Common myeloid progenitor, CD34-positive (primary cell): Measurements from ENCODE around the gene NKAIN2. TPM values are rescaled to one million over a fixed set of nuclear protein-coding genes. Genes with fewer than 3 reads are reported as not detected.

Experiments used
- CTCF ChIA-PET: fragments of 350-600 bp; sonication (Branson Sonifier 250); formaldehyde crosslinking; loops from one replicate; lab custom pipeline; 2021; ENCODE audit warnings: antibody characterized with exemption; lab: Charles Lee
- POLR2A ChIA-PET: fragments of 350-600 bp; sonication (Branson Sonifier 250); formaldehyde crosslinking; loops from one replicate; lab custom pipeline; 2021; ENCODE audit warnings: antibody characterized with exemption; lab: Charles Lee
- DNase-seq, 3 donors: peaks; one replicate each; pipeline versions ENCODE4 v3.0.0 to v3.0.0-alpha.2; 2013
- H3K27ac ChIP-seq, 2 experiments: 1 replicate in 1 of 2; 2 replicates in 1 of 2; pipeline ENCODE4 v1.7.0; 2013; ENCODE audit warnings: inconsistent platforms in 2 of 2, low read length in 2 of 2, mild to moderate bottlenecking in 2 of 2, low read depth in 1 of 2, moderate library complexity in 1 of 2; ENCODE audit not compliant: severe bottlenecking in 2 of 2, insufficient read depth in 1 of 2, poor library complexity in 1 of 2
- H3K27me3 ChIP-seq, 5 experiments: replicated peaks in 2 of 5; 1 replicate in 3 of 5; 2 replicates in 2 of 5; pipeline versions ENCODE4 v1.6.1 to v1.7.0; 2013; ENCODE audit warnings: low read length in 4 of 5, mild to moderate bottlenecking in 2 of 5, moderate library complexity in 2 of 5, inconsistent platforms in 1 of 5; ENCODE audit not compliant: insufficient read depth in 5 of 5, control insufficient read depth in 4 of 5
- H3K36me3 ChIP-seq, 4 experiments: 1 replicate in 2 of 4; 2 replicates in 2 of 4; pipeline versions ENCODE4 v1.6.1 to v1.7.0; 2013; ENCODE audit warnings: low read length in 3 of 4, control low read depth in 1 of 4, mild to moderate bottlenecking in 1 of 4; ENCODE audit not compliant: control insufficient read depth in 4 of 4, insufficient read depth in 4 of 4
- H3K4me1 ChIP-seq, 4 experiments: 1 replicate in 3 of 4; 2 replicates in 1 of 4; pipeline versions ENCODE4 v1.6.1 to v1.7.1; 2013; ENCODE audit warnings: low read length in 3 of 4, mild to moderate bottlenecking in 3 of 4, control low read depth in 1 of 4, inconsistent platforms in 1 of 4, moderate library complexity in 1 of 4; ENCODE audit not compliant: control insufficient read depth in 4 of 4, insufficient read depth in 4 of 4; ENCODE audit errors: control extremely low read depth in 1 of 4
- H3K4me3 ChIP-seq, 7 experiments: 1 replicate in 4 of 7; 2 replicates in 3 of 7; pipeline versions ENCODE4 v1.5.1 to v1.7.0; 2013; ENCODE audit warnings: mild to moderate bottlenecking in 7 of 7, low read length in 6 of 7, moderate library complexity in 6 of 7, inconsistent platforms in 2 of 7, low read depth in 2 of 7, control low read depth in 1 of 7; ENCODE audit not compliant: insufficient read depth in 4 of 7, control insufficient read depth in 1 of 7; ENCODE audit errors: extremely low read depth in 1 of 7
- H3K9me3 ChIP-seq, 5 experiments: 1 replicate in 4 of 5; 2 replicates in 1 of 5; pipeline versions ENCODE4 v1.6.1 to v1.7.1; 2013; ENCODE audit warnings: low read length in 4 of 5, mild to moderate bottlenecking in 2 of 5, inconsistent platforms in 1 of 5, low read depth in 1 of 5, moderate library complexity in 1 of 5; ENCODE audit not compliant: control insufficient read depth in 4 of 5, insufficient read depth in 2 of 5; ENCODE audit errors: control extremely low read depth in 1 of 5
- WGBS: methylation state at CpG from one replicate; pipeline ENCODE4 v1.1.5; 2013; ENCODE audit not compliant: insufficient coverage; 5-methylcytosine and 5-hydroxymethylcytosine counted together
- polyA plus RNA-seq: library from polyadenylated mRNA; unstranded; fragments of 120-200 nt; gene quantifications from one replicate; pipeline ENCODE4 v1.2.1, GENCODE V29; 2013

Gene NKAIN2
- 19.9 TPM for polyA plus RNA-seq

- peak within 1 kb of the TSS; percentile 52 to 73 for H3K27ac ChIP-seq
- DNase-seq = no peak
- no peaks in the 10 kb centered on the region for H3K9me3 ChIP-seq
- no peaks in the 10 kb centered on the region for H3K27me3 ChIP-seq
- ChIA-PET CTCF (interaction anchor here (1.0 to 5.9 kb wide), 17 partner anchors 9 to 996 kb away, joined by 3 to 124 read pairs (median 7); no protein-coding TSS in a partner anchor), POLR2A (interaction anchor here (0.6 kb wide), 1 partner anchor 37 kb away, joined by 5 read pairs; no protein-coding TSS in a partner anchor)
- WGBS = 0% methylated on average over 58 of the region's 84 CpGs
- peaks cover 14 to 47% (median 28%) of the 10 kb centered on the region in 4 experiments for H3K4me1 ChIP-seq
- peak within 1 kb of the TSS; percentile 75 to 95 (median 91) for H3K4me3 ChIP-seq
- no peaks in the 10 kb centered on the region for H3K36me3 ChIP-seq
Observed at GRCh38 chr6:123803504-123804013, at the start of gene NKAIN2. Gene NKAIN2 (plus strand): TSS chr6:123803865.

DNA sequence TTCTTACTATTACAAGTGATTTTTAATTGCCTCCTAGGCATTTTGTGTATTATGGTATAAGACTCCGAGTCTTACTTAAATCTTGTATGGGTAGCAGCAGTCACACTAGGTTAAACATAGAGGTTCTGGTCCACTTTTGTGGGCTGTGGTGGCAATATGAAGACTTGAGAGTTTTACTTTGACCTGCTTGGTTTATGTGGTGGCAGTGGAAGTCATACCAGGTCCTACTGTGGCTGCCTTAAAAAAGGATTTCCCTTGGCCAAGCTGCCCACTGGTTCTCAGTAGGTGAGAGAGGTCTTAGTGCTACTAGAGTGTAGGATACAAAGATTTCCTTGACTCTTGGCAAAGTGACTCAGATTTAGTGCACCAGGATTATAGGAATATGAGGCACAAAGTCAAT, 44.2 kb upstream of the NKAIN2 start:
- H3K27me3 ChIP-seq = no peaks in the 10 kb centered on the region
- H3K36me3 ChIP-seq = no peaks in the 10 kb centered on the region
- CTCF ChIA-PET = no interaction called here
- no peak overlapping the region for H3K4me3 ChIP-seq
- POLR2A ChIA-PET = no interaction called here
- no CpG with 5 or more reads among the region's 1 CpG for WGBS
- no peak for DNase-seq
- H3K27ac ChIP-seq = no peak overlapping the region
- peaks cover 0 to 4% (median 0%) of the 10 kb centered on the region in 5 experiments for H3K9me3 ChIP-seq
- no peaks in the 10 kb centered on the region for H3K4me1 ChIP-seq

DNA sequence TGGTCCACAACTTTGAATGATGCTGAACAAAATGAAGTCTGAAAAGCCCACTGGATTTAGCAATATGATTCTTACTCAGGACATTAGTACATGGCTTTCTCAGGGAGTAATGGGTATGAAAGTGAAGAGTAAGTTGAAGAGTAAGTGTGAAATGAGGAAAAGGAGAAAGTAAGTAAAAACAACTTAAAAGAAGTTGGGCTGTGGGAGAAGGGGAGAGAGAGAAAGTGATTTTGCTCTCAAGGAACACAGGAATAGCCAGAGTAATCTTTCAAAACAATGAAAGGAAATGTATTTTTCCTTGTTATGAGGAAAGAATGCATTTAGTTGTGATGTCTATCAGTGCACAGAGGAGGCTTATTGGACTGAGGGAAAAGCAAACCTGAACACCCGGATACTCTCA, 39.8 kb upstream of the NKAIN2 start:
- no peaks in the 10 kb centered on the region for H3K27me3 ChIP-seq
- ChIA-PET POLR2A (no interaction called here), CTCF (interaction anchor here (0.6 kb wide), 1 partner anchor 861 kb away, joined by 3 read pairs; no protein-coding TSS in a partner anchor)
- H3K4me3 ChIP-seq = no peak overlapping the region
- H3K4me1 ChIP-seq = no peaks in the 10 kb centered on the region
- no peak overlapping the region for H3K27ac ChIP-seq
- no CpG with 5 or more reads among the region's 1 CpG for WGBS
- peaks cover 0 to 4% (median 0%) of the 10 kb centered on the region in 5 experiments for H3K9me3 ChIP-seq
- H3K36me3 ChIP-seq = no peaks in the 10 kb centered on the region
- no peak for DNase-seq

DNA sequence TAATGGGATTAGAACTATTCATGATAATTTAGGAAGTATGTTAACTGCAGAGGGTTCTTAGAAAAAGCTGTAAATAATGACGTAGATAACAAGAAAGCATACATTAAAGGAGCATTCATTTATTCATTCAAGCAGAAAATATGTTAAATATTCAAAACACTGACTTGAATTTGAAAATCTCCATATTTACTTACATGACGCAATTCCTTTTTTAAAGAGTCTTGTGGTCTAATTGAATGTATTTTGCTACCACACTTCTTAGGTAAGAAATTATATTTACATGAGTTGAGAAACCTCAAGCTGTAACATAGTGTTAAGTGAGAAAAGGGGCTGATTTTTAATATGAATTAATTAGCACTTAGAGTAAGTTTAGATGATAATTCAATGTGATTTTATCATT, 38.9 kb upstream of the NKAIN2 start:
- POLR2A ChIA-PET = no interaction called here
- CTCF ChIA-PET = no interaction called here
- peaks cover 0 to 2% (median 0%) of the 10 kb centered on the region in 5 experiments for H3K9me3 ChIP-seq
- no peak for DNase-seq
- H3K36me3 ChIP-seq = no peaks in the 10 kb centered on the region
- H3K27ac ChIP-seq = no peak overlapping the region
- no CpG with 5 or more reads among the region's 2 CpGs for WGBS
- H3K27me3 ChIP-seq = no peaks in the 10 kb centered on the region
- H3K4me1 ChIP-seq = no peaks in the 10 kb centered on the region
- H3K4me3 ChIP-seq = no peak overlapping the region

GRCh38 chr6:123768921-123769320, 34.7 kb upstream of the NKAIN2 start:
- no peaks in the 10 kb centered on the region for H3K27me3 ChIP-seq
- no peaks in the 10 kb centered on the region for H3K36me3 ChIP-seq
- no peak overlapping the region for H3K27ac ChIP-seq
- no peaks in the 10 kb centered on the region for H3K9me3 ChIP-seq
- no peak overlapping the region for H3K4me3 ChIP-seq
- ChIA-PET POLR2A (no interaction called here), CTCF (interaction anchor here (1.4 kb wide), 1 partner anchor 11 kb away, joined by 3 read pairs; no protein-coding TSS in a partner anchor)
- DNase-seq = no peak
- no CpG with 5 or more reads among the region's 2 CpGs for WGBS
- no peaks in the 10 kb centered on the region for H3K4me1 ChIP-seq

DNA sequence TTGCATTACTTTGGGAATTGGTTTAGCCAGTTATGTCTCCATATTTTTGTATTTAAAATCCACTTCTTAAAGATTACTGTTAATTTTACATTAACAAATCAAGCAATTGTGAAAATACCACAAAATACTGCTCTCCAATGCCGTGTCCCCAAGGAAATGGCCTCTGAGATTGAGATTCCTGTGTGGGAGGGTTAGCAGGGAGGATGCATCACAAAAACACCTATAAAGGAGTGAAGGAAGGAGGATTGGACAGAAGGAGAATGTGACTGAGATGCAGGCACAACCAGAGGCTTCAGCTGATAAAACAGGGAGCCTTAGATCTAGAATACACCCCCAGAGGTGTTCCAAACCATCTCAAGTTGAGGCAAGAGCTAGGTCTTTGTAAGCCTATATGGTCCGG, 34.2 kb upstream of the NKAIN2 start:
- H3K36me3 ChIP-seq = no peaks in the 10 kb centered on the region
- ChIA-PET CTCF (interaction anchor here (1.4 kb wide), 1 partner anchor 11 kb away, joined by 3 read pairs; no protein-coding TSS in a partner anchor), POLR2A (no interaction called here)
- H3K27ac ChIP-seq = no peak overlapping the region
- no peaks in the 10 kb centered on the region for H3K4me1 ChIP-seq
- WGBS = 100% methylated on average over 1 of the region's 2 CpGs
- no peaks in the 10 kb centered on the region for H3K27me3 ChIP-seq
- DNase-seq = no peak
- no peaks in the 10 kb centered on the region for H3K9me3 ChIP-seq
- no peak overlapping the region for H3K4me3 ChIP-seq

DNA sequence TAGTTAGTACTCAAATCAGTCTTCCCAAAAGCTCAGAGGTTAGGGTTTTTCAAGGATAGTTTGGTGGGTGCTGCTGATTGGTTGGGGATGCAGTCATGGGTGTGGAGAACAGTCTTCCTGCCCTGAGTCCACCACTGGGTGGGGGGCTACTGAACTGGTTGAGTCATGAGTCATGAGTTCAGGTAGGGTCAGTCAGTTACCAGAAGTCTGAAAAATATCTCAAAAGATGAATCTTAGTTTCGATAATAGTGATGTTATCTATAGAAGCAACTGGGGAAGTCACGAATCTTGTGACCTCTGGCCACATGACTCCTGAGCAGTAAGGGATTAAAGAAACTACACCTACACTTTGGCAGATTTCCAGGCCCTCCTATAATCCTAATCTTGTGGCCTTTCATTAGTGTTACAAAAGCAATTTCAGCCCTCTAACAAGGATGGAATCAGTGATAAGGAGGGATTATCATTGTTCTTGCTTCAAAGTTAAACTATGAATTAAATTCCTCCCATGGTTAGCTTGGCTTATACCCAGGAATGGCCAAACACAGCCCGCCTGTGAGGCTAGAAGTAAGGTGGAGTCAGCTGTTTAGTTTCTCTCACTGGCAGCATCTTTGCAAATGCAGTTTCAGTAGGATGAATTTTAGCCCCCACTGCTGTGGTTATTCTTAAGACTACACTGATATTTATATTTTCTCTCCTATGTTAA, 33.3 kb upstream of the NKAIN2 start:
- Histone ChIP-seq H3K27me3 (no peaks in the 10 kb centered on the region), H3K4me3 (no peak overlapping the region), H3K27ac (no peak overlapping the region), H3K4me1 (no peaks in the 10 kb centered on the region), H3K36me3 (no peaks in the 10 kb centered on the region), H3K9me3 (no peaks in the 10 kb centered on the region)
- DNase-seq = no peak
- WGBS = 80% methylated on average over 3 of the region's 3 CpGs
- CTCF ChIA-PET = no interaction called here
- POLR2A ChIA-PET = no interaction called here
